Occipital lobe (tissue), 3 donors: ENCODE data around the gene NLRC4. TPM values are rescaled to one million over a fixed set of nuclear protein-coding genes. Genes with fewer than 3 reads are reported as not detected.
"Not testable (repeated sequence)": the region's sequence is repeated elsewhere in the genome, so short reads cannot be mapped to it uniquely, and the experiment has no call there.

Experiments used
- DNase-seq: peaks from one replicate; lab custom pipeline; 2025; lab: John Stamatoyannopoulos, UW
- small RNA-seq: library from RNA; depleted of rRNA; stranded (forward); fragments of <200 nt; gene quantifications from one replicate; pipeline ENCODE3, GENCODE V24; 2014
- total RNA-seq: library from RNA; depleted of rRNA; stranded (reverse); fragments of >200 nt; gene quantifications from one replicate; pipeline ENCODE4 v1.2.3, GENCODE V29; 2014

The NLRC4 gene
- total RNA-seq, 1 donor from 2014 or later, result 0.62 TPM

- no peak for DNase-seq
These were observed 22.4 kb downstream of the NLRC4 start for GRCh38 chr2:32242331-32242730.

DNA sequence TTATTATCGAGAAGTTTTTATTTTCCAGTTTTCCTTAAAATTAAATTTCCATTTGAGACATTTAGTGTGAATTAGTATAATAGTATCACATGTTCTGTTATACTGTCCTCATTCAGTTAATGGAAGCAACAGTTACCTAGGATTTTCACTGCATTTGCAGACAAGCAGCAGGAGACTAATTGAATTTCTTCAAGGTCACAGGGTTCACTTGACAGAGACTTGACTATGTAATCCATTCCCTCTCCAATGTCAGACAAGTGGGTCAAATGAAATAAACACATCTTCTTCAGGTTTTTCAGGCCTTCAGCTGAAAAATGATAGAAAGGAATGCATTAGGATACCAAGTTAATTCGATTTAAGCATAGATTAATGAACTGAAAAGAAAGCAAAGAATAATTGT, 26.7 kb downstream of the NLRC4 start:
- DNase-seq, result no peak

GRCh38 chr2:32237488-32237887, 27.2 kb downstream of the NLRC4 start:
- DNase-seq, result no peak

- DNase-seq, result no peak
These were observed 29.4 kb downstream of the NLRC4 start for GRCh38 chr2:32235315-32235714.

DNA sequence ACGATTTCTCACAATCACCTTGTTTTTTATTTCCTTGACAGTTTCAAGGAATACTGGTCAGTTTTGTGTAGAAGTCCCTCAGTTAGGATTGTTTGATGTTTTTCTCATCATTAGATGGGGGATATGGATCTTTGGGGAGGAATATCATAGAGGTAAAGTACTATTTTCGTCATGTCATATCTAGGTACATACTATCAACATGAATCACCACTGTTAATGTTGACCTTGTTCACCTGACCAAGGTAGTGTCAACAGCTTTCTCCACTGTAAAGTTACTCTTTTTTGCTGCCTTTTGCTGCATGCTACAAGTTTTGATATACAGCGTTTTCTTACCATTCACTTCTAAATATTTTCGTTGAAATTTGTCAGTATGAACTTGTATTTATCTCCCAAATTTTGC, 32.7 kb downstream of the NLRC4 start:
- DNase-seq, result no peak

GRCh38 chr2:32229635-32230034, 35.1 kb downstream of the NLRC4 start:
- DNase-seq, result no peak

DNA sequence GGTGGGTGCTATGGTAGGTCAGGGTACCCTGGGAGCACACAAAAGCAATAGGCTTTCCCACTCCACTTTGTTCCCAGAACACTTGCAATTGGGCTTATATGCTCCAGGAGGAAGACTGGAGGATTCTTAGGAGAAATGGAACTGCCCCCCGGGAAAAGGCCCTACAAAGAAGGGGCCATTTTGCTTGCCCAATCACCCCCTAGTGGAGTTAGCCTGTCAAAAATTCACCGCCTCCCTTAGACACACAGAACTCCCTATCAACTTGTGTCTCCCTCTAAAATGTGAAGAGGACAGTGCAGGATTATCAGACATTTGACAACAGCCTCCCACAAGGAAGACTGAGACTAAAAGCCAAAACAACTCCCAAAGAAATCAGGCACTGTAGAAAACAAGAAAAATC, 36.5 kb downstream of the NLRC4 start:
- no peak for DNase-seq

GRCh38 chr2:32227492-32227891, 37.2 kb downstream of the NLRC4 start:
- DNase-seq, result no peak

- DNase-seq, result no peak
These were observed 41.7 kb downstream of the NLRC4 start for GRCh38 chr2:32222966-32223365.

GRCh38 chr2:32220445-32220844, 44.2 kb downstream of the NLRC4 start:
- no peak for DNase-seq

DNA sequence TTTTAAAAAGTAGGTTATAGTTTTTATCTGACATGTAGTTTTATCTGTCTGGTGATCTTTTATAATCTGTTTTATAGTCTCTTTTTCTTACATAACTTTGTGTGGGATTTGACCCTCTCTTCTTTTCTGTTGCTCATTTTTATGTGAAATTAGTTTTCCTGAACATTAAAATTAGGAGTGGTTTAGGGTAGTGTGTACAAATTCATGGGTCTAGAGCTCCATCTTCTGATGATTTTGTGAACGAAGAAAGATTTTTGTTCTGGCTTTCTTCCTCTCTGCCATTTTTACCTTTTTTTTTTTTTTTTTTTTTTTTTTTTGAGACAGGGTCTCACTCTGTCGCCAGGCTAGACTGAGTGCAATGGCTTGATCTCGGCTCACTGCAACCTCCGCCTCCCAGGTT, 52.4 kb downstream of the NLRC4 start:
- no peak for DNase-seq

GRCh38 chr2:32210767-32211408, 53.8 kb downstream of the NLRC4 start:
- no peak for DNase-seq

GRCh38 chr2:32203428-32203827, 61.3 kb downstream of the NLRC4 start:
- not testable (repeated sequence) for DNase-seq

DNA sequence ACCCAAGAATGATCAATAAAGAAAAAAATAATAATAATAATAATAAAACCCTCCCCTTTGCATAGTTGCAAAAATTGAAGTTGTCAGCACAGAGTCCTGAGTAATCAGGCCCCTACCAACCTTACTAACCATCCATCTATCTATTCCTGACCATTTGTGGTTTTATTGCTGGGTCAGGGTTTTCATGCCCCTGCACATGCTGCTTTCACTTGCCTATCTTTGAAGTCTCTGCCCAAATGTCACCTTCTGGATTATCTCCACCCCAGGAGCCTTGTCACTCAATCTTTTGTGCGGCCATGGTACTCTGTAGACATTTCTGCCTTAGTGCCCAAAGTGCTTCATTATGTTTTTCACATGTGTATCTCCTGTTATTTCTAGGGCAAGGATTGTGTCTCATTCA, 63.9 kb downstream of the NLRC4 start:
- DNase-seq, result no peak

DNA sequence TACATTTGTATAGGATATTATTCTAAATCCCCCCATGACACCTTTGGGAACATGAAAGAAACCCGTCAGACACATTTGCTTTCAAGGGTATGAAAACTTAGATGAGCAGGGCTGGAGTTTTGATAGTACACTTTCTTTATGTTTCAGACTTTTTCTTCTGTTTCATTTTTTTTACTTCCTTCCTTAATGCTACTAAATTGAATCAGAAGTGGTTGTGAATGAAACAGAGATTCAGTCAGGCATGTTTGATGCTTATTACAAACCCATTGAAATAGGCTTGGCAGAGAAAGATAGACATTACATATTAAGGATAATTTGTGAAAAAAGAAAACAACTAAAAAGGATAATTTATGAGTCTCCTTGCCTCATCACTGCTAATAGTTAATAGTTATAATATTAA, 72.3 kb downstream of the NLRC4 start:
- no peak for DNase-seq

DNA sequence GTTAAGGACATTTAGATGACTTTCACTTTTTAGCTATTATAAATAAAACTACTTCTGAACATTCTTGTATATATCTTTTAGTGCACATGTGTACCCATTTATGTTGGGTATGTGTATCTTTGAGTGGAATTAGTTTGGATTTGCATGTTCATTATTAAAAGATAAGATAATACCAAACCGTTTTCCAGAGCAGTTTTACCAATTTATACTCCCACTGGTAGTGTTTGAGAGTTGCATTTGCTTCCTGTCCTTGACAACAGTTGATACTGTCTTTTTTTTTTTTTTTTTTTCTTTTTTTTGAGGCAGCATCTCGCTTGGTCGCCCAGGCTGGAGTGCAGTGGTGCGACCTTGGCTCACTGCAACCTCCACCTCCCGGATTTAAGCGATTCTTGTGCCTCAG, 75.7 kb downstream of the NLRC4 start:
- no peak for DNase-seq

DNA sequence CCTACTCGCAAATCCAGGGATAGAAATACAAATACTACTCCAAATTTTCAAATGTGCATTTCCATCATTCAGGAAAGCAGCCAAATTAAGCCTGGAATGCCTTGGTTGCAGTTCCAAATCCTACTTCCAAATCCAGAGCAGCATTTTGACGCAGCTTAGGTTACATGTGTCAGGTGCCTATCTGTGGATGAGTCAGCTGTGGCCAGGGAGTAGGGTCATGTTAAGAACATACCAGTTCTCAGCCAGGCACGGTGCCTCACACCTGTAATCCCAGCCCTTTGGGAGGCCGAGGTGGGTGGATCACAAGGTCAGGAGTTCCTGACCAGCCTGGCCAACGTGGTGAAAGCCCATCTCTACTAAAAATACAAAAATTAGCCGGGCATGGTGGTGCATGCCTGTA, 82.0 kb downstream of the NLRC4 start:
- no peak for DNase-seq

Small RNA genes within 50 kb of the gene (small RNA-seq; reads per million reads assigned to genes)
- gene RNU6-647P, result not detected

Other genes starting within 250 kb of the NLRC4 start
- gene DPY30, start 225.1 kb downstream of the NLRC4 start, total RNA-seq, result 58.8 TPM
- 240 TPM for gene SPAST, start 201.3 kb downstream of the NLRC4 start, total RNA-seq
- 28.2 TPM for gene SLC30A6, start 99.0 kb downstream of the NLRC4 start, total RNA-seq
- gene YIPF4, start 13.0 kb upstream of the NLRC4 start, total RNA-seq, result 46.8 TPM
- gene BIRC6, start 92.1 kb upstream of the NLRC4 start, total RNA-seq, result 272 TPM